Loucy (cell line): ENCODE measurements around the gene RAD21L1.

Experiments
- H2AFZ ChIP-seq: fragments of 200-600 bp; sonication (generic); 2 replicates; pipeline ENCODE4 v1.6.0; 2016; ENCODE audit warnings: antibody characterized with exemption, mild to moderate bottlenecking, low read length, moderate library complexity
- H3F3A ChIP-seq: fragments of 200-600 bp; 2 replicates; pipeline ENCODE4 v1.6.0; 2016; ENCODE audit warnings: antibody characterized with exemption, low read depth, mild to moderate bottlenecking
- H3K27me3 ChIP-seq: fragments of 200-600 bp; sonication (generic); 2 replicates; pipeline ENCODE4 v1.6.1; 2014; ENCODE audit warnings: low read length, mild to moderate bottlenecking; ENCODE audit not compliant: insufficient read depth, poor library complexity, severe bottlenecking
- H3K36me3 ChIP-seq: fragments of 200-600 bp; sonication (generic); 2 replicates; pipeline ENCODE4 v1.6.1; 2016; ENCODE audit warnings: low read length; ENCODE audit not compliant: insufficient read depth
- H3K4me1 ChIP-seq: fragments of 200-600 bp; sonication (generic); 2 replicates; pipeline ENCODE4 v1.5.1; 2014; ENCODE audit warnings: low read length, mild to moderate bottlenecking; ENCODE audit not compliant: insufficient read depth, poor library complexity, severe bottlenecking
- H3K4me2 ChIP-seq: fragments of 200-600 bp; sonication (generic); 2 replicates; pipeline ENCODE4 v1.6.0; 2014; ENCODE audit warnings: antibody characterized with exemption, low read length, low read depth, mild to moderate bottlenecking; ENCODE audit not compliant: poor library complexity, severe bottlenecking
- H3K4me3 ChIP-seq: fragments of 200-600 bp; sonication (generic); 2 replicates; pipeline ENCODE4 v1.5.1; 2014; ENCODE audit warnings: low read length, mild to moderate bottlenecking, mixed read lengths; ENCODE audit not compliant: poor library complexity, severe bottlenecking
- H3K79me2 ChIP-seq: fragments of 200-600 bp; sonication (generic); 2 replicates; pipeline ENCODE4 v1.6.1; 2014; ENCODE audit warnings: low read length; ENCODE audit not compliant: insufficient read depth
- H3K9ac ChIP-seq: fragments of 200-600 bp; sonication (generic); 2 replicates; pipeline ENCODE4 v1.6.0; 2014; ENCODE audit warnings: mild to moderate bottlenecking, low read depth, low read length, moderate library complexity; ENCODE audit not compliant: poor library complexity, severe bottlenecking
- H3K9me2 ChIP-seq: fragments of 200-600 bp; sonication (generic); replicated peaks from 2 replicates; pipeline ENCODE4 v1.6.1; 2016; ENCODE audit warnings: low read depth, low read length, mixed read lengths
- H3K9me3 ChIP-seq: fragments of 200-600 bp; sonication (generic); 2 replicates; pipeline ENCODE4 v1.6.1; 2014; ENCODE audit warnings: mild to moderate bottlenecking, antibody characterized with exemption, low read length, low read depth; ENCODE audit not compliant: insufficient read depth
- H4K20me1 ChIP-seq: fragments of 200-600 bp; sonication (generic); 2 replicates; pipeline ENCODE4 v1.6.0; 2014; ENCODE audit warnings: antibody characterized with exemption, low read length, mild to moderate bottlenecking; ENCODE audit not compliant: insufficient read depth, poor library complexity, severe bottlenecking
- CTCF ChIP-seq: fragments of 200-600 bp; sonication (generic); conservative IDR thresholded peaks from 2 replicates; pipeline ENCODE4 v1.5.1; 2014; ENCODE audit warnings: mild to moderate bottlenecking, antibody characterized with exemption, low read length
- EZH2phosphoT487 ChIP-seq: fragments of 200-600 bp; IDR thresholded peaks from 2 replicates; pipeline ENCODE4 v1.6.1; 2018; ENCODE audit warnings: antibody characterized with exemption, mild to moderate bottlenecking, moderate library complexity, borderline replicate concordance

Gene RAD21L1

GRCh38 chr20:1295276-1295930, 69.6 kb downstream of the RAD21L1 start:
- Histone ChIP-seq H3K9ac (no peak overlapping the region), H3F3A (no peaks in the 10 kb centered on the region), H3K4me2 (no peak overlapping the region), H3K79me2 (no peaks in the 10 kb centered on the region), H3K4me1 (peaks cover 6% of the 10 kb centered on the region), H2AFZ (no peak overlapping the region), H3K36me3 (no peaks in the 10 kb centered on the region), H3K27me3 (no peaks in the 10 kb centered on the region), H3K9me3 (no peaks in the 10 kb centered on the region), H4K20me1 (no peaks in the 10 kb centered on the region), H3K4me3 (no peak overlapping the region), H3K9me2 (no peaks in the 10 kb centered on the region)
- TF ChIP-seq CTCF = no peak
- TF ChIP-seq EZH2phosphoT487 = no peak

- no peaks in the 10 kb centered on the region for H4K20me1 ChIP-seq
- H2AFZ ChIP-seq = no peak overlapping the region
- no peaks in the 10 kb centered on the region for H3K9me3 ChIP-seq
- H3K9ac ChIP-seq = no peak overlapping the region
- H3K4me2 ChIP-seq = no peak overlapping the region
- no peaks in the 10 kb centered on the region for H3K36me3 ChIP-seq
- no peaks in the 10 kb centered on the region for H3K9me2 ChIP-seq
- H3K4me3 ChIP-seq = no peak overlapping the region
- H3K79me2 ChIP-seq = no peaks in the 10 kb centered on the region
- H3K4me1 ChIP-seq = peaks cover 13% of the 10 kb centered on the region
- no peaks in the 10 kb centered on the region for H3K27me3 ChIP-seq
- no peaks in the 10 kb centered on the region for H3F3A ChIP-seq
- no peak for TF ChIP-seq CTCF
- TF ChIP-seq EZH2phosphoT487 = no peak
These were observed 70.3 kb downstream of the RAD21L1 start for GRCh38 chr20:1296117-1296610.

- H3K4me2 ChIP-seq = no peak overlapping the region
- H3K36me3 ChIP-seq = no peaks in the 10 kb centered on the region
- no peaks in the 10 kb centered on the region for H3K9me2 ChIP-seq
- H3F3A ChIP-seq = no peaks in the 10 kb centered on the region
- H3K4me1 ChIP-seq = peaks cover 16% of the 10 kb centered on the region
- TF ChIP-seq EZH2phosphoT487 = no peak
- TF ChIP-seq CTCF = no peak
- H3K9me3 ChIP-seq = no peaks in the 10 kb centered on the region
- H2AFZ ChIP-seq = no peak overlapping the region
- H3K27me3 ChIP-seq = no peaks in the 10 kb centered on the region
- H3K79me2 ChIP-seq = no peaks in the 10 kb centered on the region
- H3K9ac ChIP-seq = no peak overlapping the region
- no peak overlapping the region for H3K4me3 ChIP-seq
- no peaks in the 10 kb centered on the region for H4K20me1 ChIP-seq
These were observed 71.1 kb downstream of the RAD21L1 start for GRCh38 chr20:1296922-1297321.
